ENCODE data around the gene PIGS.
"Not testable (repeated sequence)": the region's sequence is repeated elsewhere in the genome, so short reads cannot be mapped to it uniquely, and the experiment has no call there.

The PIGS gene

GRCh38 chr17:28571361-28572122 lies at the start of gene PIGS:
Gene PIGS, minus strand, starts transcription at chr17:28571524. Its CDS starts 28 bp downstream, at chr17:28571496.
- peak; percentile 84 for DNase-seq

GRCh38 chr17:28620010-28620409 lies 48.7 kb upstream of the PIGS start:
- DNase-seq = no peak

GRCh38 chr17:28618464-28618863 lies 47.1 kb upstream of the PIGS start:
- no peak for DNase-seq

GRCh38 chr17:28616281-28616680 lies 45.0 kb upstream of the PIGS start:
- no peak for DNase-seq

GRCh38 chr17:28615260-28615940 lies 44.1 kb upstream of the PIGS start:
- DNase-seq = no peak

GRCh38 chr17:28613931-28614381 lies 42.6 kb upstream of the PIGS start, which contains the start of gene RSKR:
Gene RSKR, minus strand, starts transcription at chr17:28614185. Its CDS starts 24 bp downstream, at chr17:28614161.
- no peak for DNase-seq

- no peak for DNase-seq
These were observed 41.9 kb upstream of the PIGS start for GRCh38 chr17:28612936-28613872.

- DNase-seq = no peak
These were observed 41.2 kb upstream of the PIGS start for GRCh38 chr17:28612531-28612930.

- DNase-seq = no peak
These were observed 39.1 kb upstream of the PIGS start for GRCh38 chr17:28610376-28610775.

GRCh38 chr17:28604031-28604430 lies 32.7 kb upstream of the PIGS start:
- not testable (repeated sequence) for DNase-seq

GRCh38 chr17:28599311-28600184 lies 28.2 kb upstream of the PIGS start:
- DNase-seq = no peak

- peak; percentile 80 for DNase-seq
These were observed 27.5 kb upstream of the PIGS start, which contains the start of gene SPAG5 for GRCh38 chr17:28598799-28599310. Gene SPAG5, minus strand, starts transcription at chr17:28599025. Its CDS starts 79 bp downstream, at chr17:28598946.

GRCh38 chr17:28598389-28598788 lies 27.1 kb upstream of the PIGS start:
- no peak for DNase-seq

- DNase-seq = no peak
These were observed 26.5 kb upstream of the PIGS start for GRCh38 chr17:28597606-28598383.

- DNase-seq = no peak
These were observed 20.9 kb upstream of the PIGS start for GRCh38 chr17:28592260-28592659.

- no peak for DNase-seq
These were observed 14.5 kb upstream of the PIGS start for GRCh38 chr17:28585851-28586250.

- no peak for DNase-seq
These were observed 13.1 kb upstream of the PIGS start for GRCh38 chr17:28584434-28584833.

GRCh38 chr17:28582513-28582912 lies 11.2 kb upstream of the PIGS start:
- DNase-seq = no peak

GRCh38 chr17:28580959-28581358 lies 9.6 kb upstream of the PIGS start:
- DNase-seq = no peak

GRCh38 chr17:28579526-28579925 lies 8.2 kb upstream of the PIGS start:
- no peak for DNase-seq
